Measurements from ENCODE around the gene PGM2.
"Not testable (repeated sequence)": the region's sequence is repeated elsewhere in the genome, so short reads cannot be mapped to it uniquely, and the experiment has no call there.

The PGM2 gene
- 26.1 to 54.7 (median 40.7) reads per million in 4 experiments for total RNA-seq

DNA sequence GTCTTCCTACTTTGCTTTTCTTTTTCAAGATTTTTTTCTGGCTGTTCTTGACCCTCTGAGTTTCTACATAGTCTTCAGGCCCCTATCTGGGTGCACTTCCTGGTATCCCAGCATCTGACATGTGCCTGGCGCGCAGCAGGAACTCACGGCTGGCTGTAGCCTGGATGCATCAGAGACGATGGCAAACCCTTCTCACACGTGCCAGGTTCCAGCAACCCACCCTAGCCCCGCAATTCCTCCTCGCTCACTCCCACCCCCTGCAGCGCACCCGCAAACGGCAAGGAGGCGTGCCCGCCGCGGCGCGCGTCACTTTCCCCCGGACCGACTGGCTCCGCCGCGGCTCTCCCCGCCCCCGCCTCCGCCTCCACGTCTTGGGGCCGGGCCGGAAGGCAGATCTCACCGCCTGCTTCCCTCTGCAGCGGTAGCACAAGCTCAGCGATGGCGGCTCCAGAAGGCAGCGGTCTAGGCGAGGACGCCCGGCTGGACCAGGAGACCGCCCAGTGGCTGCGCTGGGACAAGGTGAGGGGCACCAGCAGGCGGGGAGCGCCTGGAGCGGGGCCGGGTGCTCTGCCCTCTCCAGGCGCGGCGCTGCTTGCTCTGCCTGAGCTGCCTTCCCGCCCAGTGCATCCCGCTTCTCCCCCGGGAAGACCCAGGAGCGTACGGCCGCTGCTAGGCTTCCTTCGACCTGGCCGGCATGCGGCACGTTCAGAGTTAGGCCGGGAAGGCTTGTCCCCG, at the start of gene PGM2:
Gene PGM2, plus strand, starts transcription at position 392 of the 735 bp plus-strand sequence. Its CDS starts 47 bp downstream, at position 439.
- DNase-seq = peak; percentile 82

DNA sequence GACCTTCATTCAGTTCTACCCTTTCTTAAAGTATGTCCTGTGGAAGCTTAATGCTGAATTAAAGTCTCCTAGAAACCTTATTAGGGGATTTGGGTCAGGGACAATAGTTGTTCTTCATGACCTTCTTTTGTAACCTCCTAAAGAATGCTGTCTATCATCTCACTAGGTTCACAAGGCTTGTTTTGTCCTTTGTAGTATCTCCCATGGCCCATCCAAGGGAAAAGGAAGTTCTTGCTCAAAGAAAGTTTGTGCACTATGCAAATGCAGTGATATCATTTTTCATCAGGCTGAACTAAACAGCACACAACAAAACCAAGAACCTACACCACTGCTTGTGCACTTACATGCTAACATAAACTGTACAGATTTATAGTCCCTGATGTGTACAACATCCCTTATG, 46.6 kb upstream of the PGM2 start:
- DNase-seq = no peak

DNA sequence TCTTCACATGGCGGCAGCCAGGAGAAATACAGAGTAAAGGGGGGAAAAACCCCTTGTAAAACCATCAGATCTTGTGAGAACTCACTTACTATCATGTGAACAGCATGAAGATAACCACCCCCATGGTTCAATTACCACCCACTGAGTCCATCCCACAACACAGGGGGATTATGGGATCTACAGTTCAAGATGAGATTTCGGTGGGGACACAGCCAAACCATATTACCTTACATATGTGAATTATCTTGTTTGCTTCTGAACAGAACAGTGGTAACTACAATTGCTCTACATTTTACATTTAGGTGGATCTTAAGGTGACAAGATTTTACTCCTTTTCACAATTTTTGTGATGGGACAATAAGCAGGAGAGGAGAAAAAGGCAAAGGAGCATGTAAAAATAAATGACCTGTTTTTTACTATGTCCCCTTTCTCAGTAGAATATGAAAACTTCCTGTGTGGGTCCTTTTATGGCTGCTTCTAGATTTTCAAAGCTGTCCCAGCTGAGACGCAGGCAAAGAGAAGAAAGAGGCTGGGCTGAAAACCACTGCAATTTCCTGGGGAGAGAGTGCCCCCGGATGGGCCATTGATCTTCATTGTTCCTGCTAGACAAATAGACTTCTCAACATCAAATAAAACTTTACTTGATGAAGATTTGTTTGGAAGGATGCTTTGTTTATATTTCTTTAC, 45.9 kb upstream of the PGM2 start:
- DNase-seq = peak; percentile 16

DNA sequence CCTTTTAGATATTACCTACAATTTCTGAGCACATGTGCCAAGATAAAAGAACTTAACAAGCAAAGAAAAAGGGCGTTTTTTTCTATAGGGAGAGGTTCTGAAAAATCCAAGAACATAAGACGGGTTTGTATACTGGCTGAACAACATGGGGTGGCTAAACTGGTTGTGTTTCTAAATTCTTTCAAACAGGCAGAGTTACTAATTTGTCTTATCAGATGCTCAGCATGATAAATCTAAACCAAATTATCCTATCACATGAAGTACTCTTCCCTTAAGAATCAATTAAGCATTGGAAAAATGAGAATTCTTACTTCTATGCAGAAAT, 45.4 kb upstream of the PGM2 start:
- DNase-seq = no peak

DNA sequence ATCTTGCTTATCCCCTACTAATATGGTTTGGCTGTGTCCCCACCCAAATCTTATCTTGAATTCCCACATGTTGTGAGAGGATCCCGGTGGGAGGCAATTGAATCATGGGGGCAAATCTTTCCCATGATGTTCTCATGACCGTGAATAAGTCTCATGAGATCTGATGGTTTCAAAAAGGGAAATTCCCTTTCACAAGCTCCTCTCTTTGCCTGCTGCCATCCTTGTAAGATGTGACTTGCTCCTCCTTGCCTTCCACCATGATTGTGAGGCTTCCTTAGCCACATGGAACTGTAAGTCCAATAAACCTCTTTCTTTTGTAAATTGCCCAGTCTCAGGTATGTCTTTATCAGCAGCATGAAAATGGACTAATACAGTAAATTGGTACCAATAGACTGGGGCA, 40.2 kb upstream of the PGM2 start:
- DNase-seq = not testable (repeated sequence)

DNA sequence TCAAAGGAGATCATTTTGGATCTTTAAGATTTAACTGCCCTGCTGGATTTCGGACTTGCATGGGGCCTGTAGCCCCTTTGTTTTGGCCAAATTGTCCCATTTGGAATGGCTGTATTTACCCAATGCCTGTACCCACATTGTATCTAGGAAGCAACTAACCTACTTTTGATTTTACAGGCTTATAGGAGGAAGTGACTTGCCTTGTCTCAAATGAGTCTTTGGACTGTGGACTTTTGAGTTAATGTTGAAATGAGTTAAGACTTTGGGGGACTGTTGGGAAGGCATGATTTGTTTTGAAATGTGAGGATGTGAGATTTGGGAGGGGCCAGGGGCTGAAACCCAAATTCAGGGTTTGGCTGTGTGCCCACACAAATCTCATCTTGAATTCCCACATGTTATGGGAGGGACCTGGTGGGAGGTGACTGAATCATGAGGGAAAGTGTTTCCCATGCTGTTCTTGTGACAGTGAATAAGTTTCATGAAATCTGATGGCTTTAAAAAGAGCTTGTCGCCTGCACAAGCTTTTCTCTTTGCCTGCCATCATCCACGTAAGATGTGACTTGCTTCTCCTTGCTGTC, 38.5 kb upstream of the PGM2 start:
- DNase-seq = not testable (repeated sequence)

DNA sequence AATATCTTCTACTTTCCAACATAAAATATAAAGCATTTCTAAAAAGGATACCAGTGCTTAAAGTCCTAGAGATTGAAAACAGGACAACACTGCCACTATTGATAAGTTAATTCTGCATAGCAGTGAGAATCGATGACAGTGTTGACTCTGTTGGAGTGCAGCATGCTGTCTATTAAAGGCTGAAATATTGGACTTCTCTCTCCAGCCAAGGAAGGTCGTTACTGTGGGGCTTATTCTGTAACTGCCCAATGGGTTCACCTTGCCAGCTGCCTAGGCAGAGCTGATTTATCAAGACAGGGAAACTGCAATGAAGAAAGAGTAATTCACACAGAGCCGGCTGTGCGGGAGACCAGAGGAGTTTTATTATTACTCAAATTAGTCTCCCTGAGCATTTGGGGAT, 37.7 kb upstream of the PGM2 start:
- DNase-seq = no peak

DNA sequence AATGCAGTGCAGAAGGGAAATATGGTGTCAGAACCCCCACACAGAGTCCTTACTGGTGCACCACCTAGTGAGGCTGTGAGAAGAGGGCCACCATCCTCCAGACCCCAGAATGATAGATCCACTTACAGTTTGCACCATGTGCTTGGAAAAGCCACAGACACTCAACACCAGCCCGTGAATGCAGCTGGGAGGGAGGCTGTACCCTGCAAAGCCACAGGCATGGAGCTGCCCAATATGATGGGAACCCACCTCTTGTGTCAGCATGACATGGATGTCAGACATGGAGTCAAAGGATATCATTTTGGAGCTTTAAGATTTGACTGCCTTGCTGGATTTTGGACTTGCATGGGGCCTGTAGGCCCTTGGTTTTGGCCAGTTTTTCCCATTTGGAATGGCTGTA, 34.2 kb upstream of the PGM2 start:
- DNase-seq = no peak

DNA sequence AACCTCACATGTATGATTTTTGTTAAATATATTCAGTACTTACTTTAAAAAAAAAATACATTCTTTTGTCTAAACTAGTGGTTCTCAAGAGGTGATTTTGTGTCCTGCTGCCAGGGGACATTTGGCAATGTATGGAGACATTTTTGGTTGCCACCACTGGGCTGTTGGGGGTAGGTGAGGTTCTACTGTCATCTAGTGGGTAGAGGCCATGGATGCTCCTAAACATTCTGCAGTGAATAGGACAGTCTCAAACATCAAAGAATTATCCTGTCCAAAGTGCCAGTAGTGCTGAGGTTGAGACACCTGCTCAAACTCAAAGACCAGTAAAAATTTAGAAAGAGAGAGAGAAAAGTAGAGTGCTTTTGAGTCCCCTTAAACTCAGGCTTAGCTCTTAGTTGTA, 32.9 kb upstream of the PGM2 start:
- DNase-seq = no peak

DNA sequence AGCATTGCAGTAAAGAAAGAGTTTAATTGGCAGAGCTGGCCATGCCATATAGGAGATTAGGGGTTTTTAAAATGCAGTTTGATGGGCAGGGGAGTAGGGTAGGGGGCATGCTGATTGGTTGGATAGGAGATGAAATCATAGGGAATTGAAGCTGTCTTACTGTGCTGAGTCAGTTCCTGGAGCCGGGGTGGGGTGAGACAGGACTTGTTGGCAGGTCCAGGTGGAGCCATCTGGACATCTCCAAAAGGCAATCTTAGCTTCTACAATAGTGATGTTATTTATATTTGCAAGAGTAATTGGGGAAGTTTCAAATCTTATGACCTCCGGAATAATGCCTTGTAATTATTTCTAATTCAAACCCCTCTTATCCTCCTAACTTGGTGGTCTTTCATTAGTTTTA, 32.4 kb upstream of the PGM2 start:
- no peak for DNase-seq

DNA sequence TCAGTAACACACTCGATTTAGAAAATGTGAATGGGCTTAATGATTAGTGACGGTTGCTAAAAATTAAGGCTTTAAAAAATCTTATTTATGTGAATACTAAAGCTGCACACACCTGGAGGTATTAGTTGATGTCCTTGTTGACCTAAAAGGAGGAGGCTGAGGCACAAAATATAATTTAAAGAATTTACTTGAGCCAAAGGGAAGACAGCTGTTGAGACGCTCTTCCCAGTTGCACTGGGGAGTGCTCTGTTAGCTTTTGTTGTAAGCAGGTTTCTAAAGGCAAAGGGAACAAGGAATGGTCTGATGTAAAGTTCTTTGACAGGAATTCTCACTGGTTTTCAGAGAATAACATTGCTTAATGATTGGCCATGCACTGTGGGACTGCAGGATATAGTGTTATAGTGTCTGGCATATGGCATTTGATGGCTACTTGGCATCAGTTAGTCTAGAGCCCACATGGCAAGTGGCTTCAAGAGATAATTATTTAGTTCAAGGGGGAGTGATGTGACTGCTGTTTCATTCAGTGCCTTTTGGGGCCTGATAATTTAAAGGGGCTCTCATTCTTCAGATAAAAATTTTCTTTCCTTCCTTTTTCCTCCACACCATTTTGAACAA, 30.8 kb upstream of the PGM2 start:
- DNase-seq = no peak

DNA sequence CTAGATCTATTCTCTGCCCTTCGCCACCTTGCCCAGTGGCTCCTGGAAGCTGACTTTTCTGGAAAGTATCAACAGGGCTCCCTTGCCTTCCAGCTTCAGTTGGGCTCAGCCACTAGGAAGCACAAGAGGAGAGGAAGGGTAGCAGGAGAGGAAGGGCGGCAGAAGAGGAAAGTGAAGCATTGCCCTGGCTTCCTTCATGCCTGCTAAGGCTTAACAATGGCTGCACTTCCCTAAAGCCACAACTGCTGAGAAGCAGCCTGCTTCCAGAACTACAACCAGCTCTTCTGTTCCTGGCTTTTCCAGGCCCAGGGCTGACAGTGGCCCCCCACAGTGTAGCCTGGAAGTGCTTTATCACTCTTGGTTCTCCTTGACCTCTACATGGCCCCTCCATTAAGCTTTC, 29.1 kb upstream of the PGM2 start:
- DNase-seq = no peak

DNA sequence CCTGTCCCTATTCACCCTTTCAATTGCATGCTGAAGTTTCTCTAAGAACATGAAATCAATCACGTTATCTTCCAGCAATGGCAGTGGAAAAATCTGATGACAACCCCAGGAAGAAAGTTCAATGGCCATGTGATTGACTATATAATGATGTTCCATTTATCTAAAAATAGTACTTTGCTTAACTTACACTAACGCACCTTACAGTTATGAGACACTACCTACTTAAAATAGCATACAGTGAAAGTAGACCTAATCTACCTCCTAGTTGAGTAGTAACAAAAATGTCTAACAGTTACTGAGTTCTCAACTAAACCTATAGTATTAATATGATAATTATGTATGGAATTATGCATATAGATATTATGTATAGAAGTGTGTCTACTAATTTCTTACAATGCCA, 28.6 kb upstream of the PGM2 start:
- DNase-seq = no peak

DNA sequence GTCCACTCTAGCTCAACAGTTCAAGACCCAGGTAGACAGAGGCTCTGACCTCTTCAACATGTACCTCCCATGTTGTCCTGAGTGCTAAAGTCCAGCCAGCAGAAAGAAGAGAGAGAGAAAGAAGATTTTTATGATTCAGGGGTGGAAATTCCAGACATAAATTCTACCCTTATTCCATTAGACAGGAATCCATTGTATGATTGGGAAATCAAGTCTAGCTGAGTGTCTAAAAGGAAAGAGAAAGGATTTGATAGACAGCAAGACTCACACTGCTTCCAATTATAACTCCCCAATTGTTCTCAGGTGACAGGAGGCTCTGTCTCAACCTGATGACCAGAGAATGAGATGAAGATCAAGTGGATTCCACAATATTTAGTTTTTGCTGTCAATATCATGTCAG, 27.9 kb upstream of the PGM2 start:
- no peak for DNase-seq

DNA sequence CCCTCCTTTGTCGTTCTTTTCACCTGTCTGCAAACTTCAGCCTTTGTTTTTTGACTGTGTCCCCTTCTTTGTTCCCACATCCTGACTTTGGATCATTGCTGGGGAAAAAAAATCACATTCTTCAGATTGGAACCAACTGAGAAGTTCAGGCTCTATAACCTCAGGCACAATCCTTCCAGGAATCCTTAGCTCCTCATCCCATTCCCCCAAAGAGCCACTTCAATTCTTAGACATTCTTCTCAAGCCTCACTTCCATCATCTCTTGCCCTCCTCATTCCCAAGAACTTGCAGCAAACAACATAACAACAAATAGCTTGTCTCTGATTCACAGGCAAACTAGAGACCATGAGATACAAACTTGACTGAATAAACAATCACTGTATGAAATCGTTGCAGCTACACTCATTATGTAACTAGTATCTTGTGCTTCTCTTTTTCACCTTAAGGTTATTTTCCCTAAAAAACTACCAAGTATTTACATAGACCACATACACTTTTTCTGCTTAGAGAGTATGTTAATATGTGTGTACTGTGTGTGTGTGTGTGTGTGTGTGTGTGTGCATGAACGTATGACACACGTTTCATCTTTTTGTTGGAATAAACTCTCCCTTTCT, 26.4 kb upstream of the PGM2 start:
- no peak for DNase-seq

DNA sequence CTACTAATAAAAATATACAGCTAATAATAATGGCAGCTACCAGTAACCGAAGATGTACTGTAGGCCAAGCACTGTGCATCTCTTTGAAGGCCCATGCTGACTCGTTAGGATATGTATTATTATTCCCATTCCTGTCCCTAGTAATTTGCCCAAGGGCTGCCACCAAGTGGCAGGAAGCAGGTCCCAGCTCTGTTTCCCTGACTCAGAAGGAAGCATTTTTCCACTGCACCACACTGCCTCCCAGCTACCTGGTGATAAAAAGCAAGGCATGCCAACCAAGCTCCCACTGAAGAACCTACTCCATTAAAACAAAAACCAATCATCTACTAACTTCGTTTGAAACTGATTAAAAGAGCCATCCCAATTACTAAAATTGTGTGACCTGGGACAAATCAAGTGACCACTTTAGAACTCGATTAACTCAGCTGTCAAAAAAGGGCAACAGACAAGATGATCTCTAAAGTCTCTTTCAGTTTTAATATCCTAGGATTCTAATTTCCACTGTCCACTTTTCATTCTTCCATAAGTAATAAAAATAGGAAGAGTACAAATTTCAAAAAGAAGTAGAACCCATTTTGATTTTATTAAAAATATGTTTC, 24.3 kb upstream of the PGM2 start:
- DNase-seq = no peak

DNA sequence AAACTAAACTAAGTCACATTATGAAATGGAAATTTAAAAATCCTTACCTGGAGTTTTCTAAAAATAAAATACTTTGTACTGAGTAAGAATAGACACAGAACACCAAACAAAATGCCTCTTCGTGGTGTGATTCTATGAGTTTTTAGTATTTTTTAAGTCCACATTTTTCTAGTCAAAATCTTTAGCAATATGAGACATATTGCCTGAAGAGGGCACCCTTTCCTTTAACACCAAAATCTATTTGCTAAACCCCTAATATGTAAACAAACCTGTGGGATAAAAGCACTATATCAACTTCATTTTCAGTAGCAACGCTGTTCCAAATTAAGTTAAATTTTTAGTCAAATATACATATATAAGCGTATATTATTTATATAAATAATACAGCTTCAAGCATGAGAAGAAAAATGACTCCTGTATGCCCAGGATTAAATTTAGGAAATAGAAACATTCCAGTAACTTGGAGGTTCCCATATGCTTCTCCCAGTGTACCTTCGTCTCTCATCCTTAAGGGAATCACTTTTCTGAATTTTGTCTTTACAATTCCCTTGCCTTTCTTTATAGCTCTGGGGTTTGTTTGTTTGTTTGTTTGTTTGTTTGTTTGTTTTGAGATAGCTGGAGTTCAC, 23.0 kb upstream of the PGM2 start:
- DNase-seq = no peak

DNA sequence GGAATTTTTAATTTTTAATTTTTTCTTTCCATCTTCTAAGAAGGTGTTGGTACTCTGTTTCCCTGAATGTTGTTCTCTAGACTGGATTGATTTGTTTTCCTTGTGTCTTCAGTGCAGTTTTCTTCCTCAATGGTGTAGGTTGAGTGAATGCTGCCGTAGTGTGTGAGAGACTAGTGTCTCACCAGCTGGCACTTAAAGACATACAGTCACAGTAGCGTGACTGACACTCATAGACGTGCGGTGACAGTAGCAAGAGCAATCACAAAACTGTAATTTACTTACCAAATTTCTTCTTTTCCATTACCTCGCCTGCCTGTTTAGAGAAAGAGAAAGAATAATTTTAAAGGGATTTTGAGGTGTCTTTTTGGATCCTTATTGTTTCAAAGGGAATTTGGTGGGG, 21.4 kb upstream of the PGM2 start:
- DNase-seq = no peak

DNA sequence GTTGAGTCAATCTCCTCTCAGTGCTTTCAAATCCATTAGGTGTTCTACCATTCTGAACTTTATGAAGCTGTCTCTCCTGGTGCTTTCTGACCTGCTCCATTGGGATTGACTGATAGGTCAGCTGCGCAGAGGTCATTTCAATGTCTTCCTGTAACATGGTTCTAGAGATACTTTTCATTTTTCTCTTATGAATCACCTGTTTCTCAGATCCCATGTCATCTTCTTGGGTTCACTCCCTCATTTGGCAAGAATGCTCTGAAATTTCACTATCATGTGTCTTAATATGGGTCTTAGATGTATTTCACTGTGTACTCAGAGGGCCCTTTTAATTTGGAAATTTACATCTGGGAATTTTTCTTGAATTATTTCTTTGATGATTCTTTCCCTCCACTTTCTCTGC, 13.8 kb upstream of the PGM2 start:
- DNase-seq = no peak

DNA sequence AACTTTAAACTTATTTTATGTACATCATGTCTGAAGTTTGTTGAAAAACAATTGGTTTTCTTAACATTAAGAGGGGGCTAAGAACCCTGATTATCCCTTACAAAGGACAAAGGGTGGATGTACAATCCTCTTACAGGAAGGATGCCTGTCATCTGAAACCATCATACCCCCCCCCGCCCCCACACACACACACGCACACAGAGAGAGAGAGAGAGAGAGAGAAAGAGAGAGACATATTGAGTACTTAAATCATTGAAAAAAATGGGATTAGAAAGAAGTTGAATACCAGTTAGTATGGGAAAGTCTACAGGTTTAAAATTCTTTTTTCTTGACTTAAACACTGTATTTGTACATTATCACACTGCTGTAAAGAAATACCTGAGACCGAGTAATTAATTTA, 10.9 kb upstream of the PGM2 start:
- no peak for DNase-seq

DNA sequence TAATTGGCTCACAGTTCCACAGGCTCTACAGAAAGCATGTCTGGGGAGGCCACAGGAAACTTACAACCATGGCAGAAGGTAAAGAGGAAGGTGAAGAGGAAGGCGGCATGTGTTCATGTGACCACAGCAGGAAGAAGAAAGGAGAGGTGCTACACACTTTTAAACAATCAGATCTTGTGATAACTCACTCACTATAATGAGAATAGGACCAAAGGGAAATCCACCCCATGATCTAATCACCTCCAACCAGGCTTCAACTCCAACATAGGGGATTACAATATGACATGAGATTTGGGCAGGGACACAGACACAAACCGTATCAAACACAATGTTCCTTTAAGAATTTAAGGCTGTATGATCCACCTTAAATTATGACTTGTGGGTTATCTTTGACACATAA, 10.5 kb upstream of the PGM2 start:
- no peak for DNase-seq

DNA sequence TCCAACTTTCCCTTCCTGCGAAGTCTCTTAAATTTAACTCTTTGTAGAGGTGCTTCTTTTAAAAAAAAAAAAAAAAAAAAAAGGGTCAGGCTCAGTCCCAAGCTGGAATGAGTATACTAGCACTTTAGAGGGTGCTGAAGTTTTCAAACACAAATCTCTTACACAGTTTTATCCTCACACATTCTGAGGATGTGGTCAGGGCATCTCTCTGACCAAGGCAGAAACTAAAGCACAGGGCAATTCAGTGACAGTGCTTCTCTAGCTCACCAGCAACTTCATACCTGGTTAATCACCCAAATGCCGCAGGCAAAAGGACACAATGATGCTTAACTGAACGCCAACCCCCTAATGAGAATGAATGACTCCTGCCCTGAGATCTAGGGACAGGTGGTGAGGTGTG, 9.8 kb upstream of the PGM2 start:
- no peak for DNase-seq

DNA sequence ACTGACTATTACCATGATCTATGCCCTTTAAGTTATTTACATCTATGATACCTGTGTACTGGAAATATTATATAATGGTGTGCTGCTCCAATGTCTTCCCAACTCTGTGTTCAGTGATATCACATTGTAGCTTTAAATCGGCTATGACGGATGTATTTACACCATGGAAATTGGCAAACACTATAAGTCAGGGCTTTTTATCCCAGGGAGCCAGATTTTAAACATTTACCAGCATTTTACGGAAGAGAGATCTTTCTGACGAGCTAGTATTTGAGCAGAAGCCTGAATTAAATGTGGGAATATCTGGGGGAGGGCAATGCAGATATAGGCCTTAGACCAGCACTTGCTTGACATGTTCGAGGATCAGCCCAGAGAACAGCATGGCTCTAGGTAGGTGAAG, 7.7 kb upstream of the PGM2 start:
- no peak for DNase-seq
